SK-N-SH treated with all-trans-retinoic acid at 6 μM for 48 hours (cell line): ENCODE data around the gene CLSTN2.

Source experiments
- ATAC-seq: fragments of 200-7000 bp; cut with Tn5 transposase; 3 replicates; pipeline ENCODE4 v1.9.1; 2020; ENCODE audit warnings: mild to moderate bottlenecking, moderate library complexity
- ARNTL ChIP-seq: fragments of 450-650 bp; formaldehyde crosslinking; IDR thresholded peaks from 2 replicates; pipeline ENCODE4 v1.5.0; 2020; ENCODE audit warnings: low read depth, mild to moderate bottlenecking, moderate library complexity, borderline replicate concordance
- BACH2 ChIP-seq: fragments of 250-450 bp; sonication (Bioruptor Pico); IDR thresholded peaks from 2 replicates; pipeline ENCODE4 v1.9.0; 2021; ENCODE audit warnings: mild to moderate bottlenecking, borderline replicate concordance
- CSDC2 ChIP-seq: fragments of 250-450 bp; sonication (Bioruptor Pico); IDR thresholded peaks from 2 replicates; pipeline ENCODE4 v1.5.0; 2020; ENCODE audit warnings: mild to moderate bottlenecking, moderate library complexity
- CSRNP3 ChIP-seq: fragments of 250-450 bp; sonication (Bioruptor Pico); IDR thresholded peaks from 2 replicates; pipeline ENCODE4 v1.5.1; 2021; ENCODE audit warnings: mild to moderate bottlenecking, moderate library complexity
- GLIS3 ChIP-seq: fragments of 250-450 bp; sonication (Bioruptor Pico); IDR thresholded peaks from 2 replicates; pipeline ENCODE4 v1.5.0; 2020; ENCODE audit warnings: mild to moderate bottlenecking, moderate library complexity
- ISL1 ChIP-seq: fragments of 250-450 bp; sonication (Bioruptor Pico); IDR thresholded peaks from 2 replicates; pipeline ENCODE4 v2.1.2; 2022; ENCODE audit warnings: mild to moderate bottlenecking, moderate library complexity
- OSR1 ChIP-seq: fragments of 250-450 bp; sonication (Bioruptor Pico); IDR thresholded peaks from 2 replicates; pipeline ENCODE4 v1.8.0; 2022; ENCODE audit warnings: moderate library complexity, mild to moderate bottlenecking, inconsistent platforms
- PATZ1 ChIP-seq: fragments of 250-450 bp; sonication (Bioruptor Pico); IDR thresholded peaks from 2 replicates; pipeline ENCODE4 v1.8.0; 2020; ENCODE audit warnings: mild to moderate bottlenecking, moderate library complexity, borderline replicate concordance
- POU6F1 ChIP-seq: fragments of 250-450 bp; sonication (Bioruptor Pico); IDR thresholded peaks from 2 replicates; pipeline ENCODE4 v1.8.0; 2021; ENCODE audit warnings: low read depth, mild to moderate bottlenecking, moderate library complexity, borderline replicate concordance
- PPARA ChIP-seq: fragments of 250-450 bp; sonication (Bioruptor Pico); IDR thresholded peaks from 2 replicates; pipeline ENCODE4 v1.5.0; 2020; ENCODE audit warnings: mild to moderate bottlenecking, borderline replicate concordance
- RARB ChIP-seq: fragments of 250-450 bp; sonication (Bioruptor Pico); IDR thresholded peaks from 2 replicates; pipeline ENCODE4 v1.8.0; 2021; ENCODE audit warnings: mild to moderate bottlenecking, moderate library complexity
- TCF4 ChIP-seq: fragments of 250-450 bp; sonication (Bioruptor Pico); IDR thresholded peaks from 2 replicates; pipeline ENCODE4 v1.8.0; 2021; ENCODE audit warnings: mild to moderate bottlenecking, moderate library complexity, borderline replicate concordance
- TSHZ2 ChIP-seq: fragments of 250-450 bp; sonication (Bioruptor Pico); IDR thresholded peaks from 2 replicates; pipeline ENCODE4 v1.5.0; 2020; ENCODE audit warnings: mild to moderate bottlenecking, moderate library complexity
- ZC3H10 ChIP-seq: fragments of 250-450 bp; sonication (Bioruptor Pico); IDR thresholded peaks from 2 replicates; pipeline ENCODE4 v1.5.1; 2021; ENCODE audit warnings: mild to moderate bottlenecking, moderate library complexity
- ZFP3 ChIP-seq: fragments of 250-450 bp; sonication (Bioruptor Pico); IDR thresholded peaks from 2 replicates; pipeline ENCODE4 v1.5.0; 2020; ENCODE audit warnings: mild to moderate bottlenecking, moderate library complexity
- ZFP30 ChIP-seq: fragments of 450-650 bp; formaldehyde crosslinking; IDR thresholded peaks from 2 replicates; pipeline ENCODE4 v1.5.0; 2022; ENCODE audit warnings: mild to moderate bottlenecking, moderate library complexity
- ZNF565 ChIP-seq: fragments of 450-650 bp; formaldehyde crosslinking; conservative IDR thresholded peaks from 2 replicates; pipeline ENCODE4 v1.5.0; 2020; ENCODE audit warnings: low read depth, mild to moderate bottlenecking, moderate library complexity
- ZNF70 ChIP-seq: fragments of 450-650 bp; formaldehyde crosslinking; IDR thresholded peaks from 2 replicates; pipeline ENCODE4 v1.5.0; 2020; ENCODE audit warnings: mild to moderate bottlenecking, moderate library complexity
- ZNF8 ChIP-seq: fragments of 450-650 bp; formaldehyde crosslinking; IDR thresholded peaks from 2 replicates; pipeline ENCODE4 v1.5.0; 2020; ENCODE audit warnings: mild to moderate bottlenecking, moderate library complexity

Gene CLSTN2

GRCh38 chr3:140122183-140122582 is 187.2 kb downstream of the CLSTN2 start:
- TF ChIP-seq BACH2 (CRISPR knock-in tag) (no peak), ARNTL (no peak), ISL1 (CRISPR knock-in tag) (no peak), OSR1 (CRISPR knock-in tag) (no peak), RARB (CRISPR knock-in tag) (no peak), GLIS3 (no peak), ZNF70 (CRISPR knock-in tag) (no peak), PPARA (CRISPR knock-in tag) (no peak)
- ATAC-seq, result no peak

GRCh38 chr3:140128217-140128616 is 193.2 kb downstream of the CLSTN2 start:
- no peak for ATAC-seq
- TF ChIP-seq ZNF565 (CRISPR knock-in tag) (no peak), TSHZ2 (CRISPR knock-in tag) (peak; percentile 89), ZNF8 (CRISPR knock-in tag) (peak; percentile 34; the same call in 1 of the 2 replicates), TCF4 (peak; percentile 88)

- no peak for TF ChIP-seq BACH2 (CRISPR knock-in tag)
- no peak for TF ChIP-seq ZNF70 (CRISPR knock-in tag)
- no peak for TF ChIP-seq RARB (CRISPR knock-in tag)
- no peak for TF ChIP-seq GLIS3
- no peak for TF ChIP-seq ISL1 (CRISPR knock-in tag)
- no peak for TF ChIP-seq TCF4
- TF ChIP-seq ARNTL, result no peak
- no peak for TF ChIP-seq ZC3H10
- no peak for TF ChIP-seq ZFP30 (CRISPR knock-in tag)
- TF ChIP-seq TSHZ2 (CRISPR knock-in tag), result no peak
- no peak for TF ChIP-seq CSRNP3 (CRISPR knock-in tag)
- no peak for TF ChIP-seq PPARA (CRISPR knock-in tag)
- TF ChIP-seq POU6F1 (CRISPR knock-in tag), result no peak
- no peak for TF ChIP-seq OSR1 (CRISPR knock-in tag)
- TF ChIP-seq, all 23 proteins: peak for 0
- ATAC-seq, result 0 out of 3 replicates have a peak, but pooled peaks have one; percentile 22
Observed at GRCh38 chr3:140128631-140129030, 193.6 kb downstream of the CLSTN2 start.

- no peak for TF ChIP-seq ARNTL
- TF ChIP-seq CSRNP3 (CRISPR knock-in tag), result no peak
- TF ChIP-seq ZC3H10, result no peak
- no peak for TF ChIP-seq ZFP3 (CRISPR knock-in tag)
- no peak for TF ChIP-seq ZNF565 (CRISPR knock-in tag)
- no peak for TF ChIP-seq ZNF70 (CRISPR knock-in tag)
- TF ChIP-seq PATZ1 (CRISPR knock-in tag), result no peak
- no peak for TF ChIP-seq CSDC2 (CRISPR knock-in tag)
- TF ChIP-seq, all 23 proteins: peak for 0
- no peak for ATAC-seq
Observed at GRCh38 chr3:140129768-140130284, 194.8 kb downstream of the CLSTN2 start.
